ENCODE measurements around the gene SULT1A2. TPM values are rescaled to one million over a fixed set of nuclear protein-coding genes. Genes with fewer than 3 reads are reported as not detected.
"Not testable (repeated sequence)": the region's sequence is repeated elsewhere in the genome, so short reads cannot be mapped to it uniquely, and the experiment has no call there.

Gene SULT1A2
- total RNA-seq, 4 donors from 2014 or later: 0.46 TPM; not detected in 3

GRCh38 chr16:28599377-28600285 lies 2.8 kb upstream of the SULT1A2 start:
- DNase-seq; ATAC-seq; intact Hi-C loops (cut with DNase I; ENCODE audit: low total_unique reads); H3K4me3 ChIP-seq; H3K9me3 ChIP-seq; H3K27ac ChIP-seq; H3K4me1 ChIP-seq; H3K27me3 ChIP-seq; H3K36me3 ChIP-seq: not testable (repeated sequence)
- in situ Hi-C loops (cut with MboI; ENCODE audit: low sequenced_read_pairs in 4 of 4): loop anchor here in 1 of 4 donors (25.0 kb wide), 1 partner anchor 112 kb away; the partner anchor contains the start of genes APOBR and CLN3

DNA sequence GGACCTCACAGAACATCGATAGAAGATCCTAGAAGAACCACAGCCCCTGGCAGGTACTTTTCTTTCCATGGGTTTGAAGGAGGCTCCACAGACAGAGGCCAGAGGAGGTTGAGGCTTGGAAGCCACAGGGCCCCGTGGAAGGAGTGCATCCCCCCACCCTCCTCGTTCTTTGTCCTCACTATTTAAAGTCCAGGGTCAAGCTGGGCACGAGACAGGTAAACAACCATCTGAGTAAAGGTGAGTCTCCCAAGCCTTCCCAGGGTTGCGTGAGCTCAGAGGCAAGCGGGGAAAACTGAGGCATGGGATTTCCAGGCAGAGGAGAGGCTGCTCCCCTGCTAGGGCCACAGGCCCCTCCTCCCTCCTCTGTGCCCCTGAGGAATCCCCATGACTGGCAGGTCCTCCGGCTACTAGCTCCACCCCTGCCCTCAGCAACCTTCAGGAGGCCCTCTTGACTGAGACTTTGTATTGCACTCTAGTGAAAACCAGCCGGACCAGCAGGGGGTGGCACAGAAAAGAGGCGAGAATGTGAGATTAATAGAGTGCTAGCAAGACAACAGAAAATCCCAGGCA lies 927 bp upstream of the SULT1A2 start:
- peaks cover 0 to 10% of the 10 kb centered on the region in 2 donors for H3K4me1 ChIP-seq
- no peak for TF ChIP-seq CTCF (IDR thresholded peaks at IDR 0.05 in 4 of 5, conservative IDR thresholded peaks at IDR 0.05 in 1 of 5)
- no peak for TF ChIP-seq POLR2A (IDR thresholded peaks at IDR 0.05)
- H3K27me3 ChIP-seq: peaks cover 0 to 4% (median 0%) of the 10 kb centered on the region in 3 donors
- no peak overlapping the region for H3K27ac ChIP-seq
- ATAC-seq (no peak), DNase-seq (no peak)
- no peak overlapping the region for H3K4me3 ChIP-seq
- no peaks in the 10 kb centered on the region for H3K9me3 ChIP-seq
- intact Hi-C loops (cut with DNase I; ENCODE audit: low total_unique reads) (no loop called here), in situ Hi-C loops (cut with MboI; ENCODE audit: low sequenced_read_pairs in 4 of 4) (no loop called here)
- H3K36me3 ChIP-seq: no peaks in the 10 kb centered on the region

DNA sequence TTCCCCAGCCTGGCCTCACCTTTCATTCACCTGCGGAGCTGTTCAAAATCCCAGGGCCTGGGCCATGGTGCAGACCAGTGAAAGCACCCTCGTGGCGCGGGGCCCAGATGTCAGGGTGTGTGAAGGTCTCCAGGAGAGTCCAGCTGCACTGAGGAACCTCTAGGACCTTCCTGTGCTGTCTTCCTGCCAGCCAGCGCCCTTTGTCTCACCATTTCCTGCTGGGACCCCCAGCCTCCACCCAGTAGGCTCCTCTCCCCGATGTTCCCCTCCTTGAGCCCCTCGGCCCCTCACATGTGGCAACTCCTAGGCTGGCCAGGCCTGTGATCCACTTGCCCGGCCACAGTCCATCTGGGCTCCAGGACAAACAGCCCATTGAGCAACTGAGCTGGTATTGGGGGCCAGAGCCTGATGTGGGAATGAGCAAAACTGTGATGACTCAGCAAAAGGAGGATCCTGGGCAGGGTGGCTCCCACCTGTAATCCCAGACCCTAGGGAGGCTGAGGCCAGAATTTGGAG lies 677 bp downstream of the SULT1A2 start:
- ATAC-seq (no peak), DNase-seq (no peak)
- in situ Hi-C loops (cut with MboI; ENCODE audit: low sequenced_read_pairs in 4 of 4) (no loop called here), intact Hi-C loops (cut with DNase I; ENCODE audit: low total_unique reads) (no loop called here)
- H3K9me3 ChIP-seq: no peaks in the 10 kb centered on the region
- H3K4me3 ChIP-seq: no peak overlapping the region
- TF ChIP-seq POLR2A (IDR thresholded peaks at IDR 0.05): no peak
- H3K27me3 ChIP-seq: no peaks in the 10 kb centered on the region
- H3K27ac ChIP-seq: no peak overlapping the region
- H3K4me1 ChIP-seq: peaks cover 0 to 10% of the 10 kb centered on the region in 2 donors
- H3K36me3 ChIP-seq: peaks cover 0 to 5% of the 10 kb centered on the region in 2 donors

GRCh38 chr16:28595451-28595850 lies 1.4 kb downstream of the SULT1A2 start:
- H3K27me3 ChIP-seq; ATAC-seq; H3K4me3 ChIP-seq; H3K9me3 ChIP-seq; in situ Hi-C loops (cut with MboI; ENCODE audit: low sequenced_read_pairs in 4 of 4); H3K27ac ChIP-seq; intact Hi-C loops (cut with DNase I; ENCODE audit: low total_unique reads); H3K4me1 ChIP-seq; DNase-seq: not testable (repeated sequence)
- peaks cover 0 to 12% of the 10 kb centered on the region in 2 donors for H3K36me3 ChIP-seq

GRCh38 chr16:28592979-28593553 lies 3.8 kb downstream of the SULT1A2 start:
- Histone ChIP-seq H3K4me3 (no peak overlapping the region), H3K27me3 (no peaks in the 10 kb centered on the region), H3K9me3 (no peaks in the 10 kb centered on the region), H3K36me3 (peaks cover 0 to 36% of the 10 kb centered on the region in 2 donors), H3K27ac (no peak overlapping the region), H3K4me1 (peaks cover 0 to 10% of the 10 kb centered on the region in 2 donors)
- ATAC-seq (peak in 1 of 2 donors; percentile 28), DNase-seq (no peak)
- TF ChIP-seq CTCF (IDR thresholded peaks at IDR 0.05 in 4 of 5, conservative IDR thresholded peaks at IDR 0.05 in 1 of 5) (no peak), POLR2A (IDR thresholded peaks at IDR 0.05) (no peak)
- intact Hi-C loops (cut with DNase I; ENCODE audit: low total_unique reads): no loop called here
- in situ Hi-C loops (cut with MboI; ENCODE audit: low sequenced_read_pairs in 4 of 4): no loop called here

DNA sequence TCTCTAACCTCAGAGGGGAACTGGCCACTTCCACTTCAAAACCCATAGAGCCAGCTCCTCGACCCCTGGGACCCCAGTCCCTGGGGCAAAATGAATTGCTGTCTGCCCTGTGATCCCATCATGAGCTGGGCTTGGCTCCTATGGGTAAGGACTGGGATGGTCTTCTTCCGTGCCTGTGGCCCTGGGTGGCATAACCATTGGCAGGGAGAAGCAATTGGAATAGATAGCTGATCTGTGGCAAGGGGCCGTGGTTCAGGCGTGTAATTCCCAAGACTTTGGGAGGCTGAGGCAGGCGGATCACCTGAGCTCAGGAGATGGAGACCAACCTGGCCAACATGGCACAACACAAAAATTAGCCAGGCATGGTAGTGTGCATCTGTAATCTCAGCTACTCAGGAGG lies 4.3 kb downstream of the SULT1A2 start:
- peaks cover 0 to 10% of the 10 kb centered on the region in 2 donors for H3K4me1 ChIP-seq
- TF ChIP-seq CTCF (IDR thresholded peaks at IDR 0.05 in 4 of 5, conservative IDR thresholded peaks at IDR 0.05 in 1 of 5) (no peak), POLR2A (IDR thresholded peaks at IDR 0.05) (no peak)
- intact Hi-C loops (cut with DNase I; ENCODE audit: low total_unique reads) (no loop called here), in situ Hi-C loops (cut with MboI; ENCODE audit: low sequenced_read_pairs in 4 of 4) (no loop called here)
- ATAC-seq (no peak), DNase-seq (no peak)
- no peak overlapping the region for H3K27ac ChIP-seq
- no peaks in the 10 kb centered on the region for H3K27me3 ChIP-seq
- H3K4me3 ChIP-seq: no peak overlapping the region
- no peaks in the 10 kb centered on the region for H3K9me3 ChIP-seq
- peaks cover 0 to 42% of the 10 kb centered on the region in 2 donors for H3K36me3 ChIP-seq

Data from gastrocnemius medialis (tissue), 4 donors.